HG03432 (cell line): ENCODE data around the gene KIF21A.

Experiments used
- ATAC-seq: cut with Tn5 transposase; IDR thresholded peaks from one replicate; pipeline ENCODE4 v1.9.1; 2021; ENCODE audit warnings: mild to moderate bottlenecking, moderate library complexity; ENCODE audit not compliant: unreplicated experiment

Gene KIF21A

GRCh38 chr12:39389399-39390150, 53.3 kb downstream of the KIF21A start:
- no peak for ATAC-seq

- no peak for ATAC-seq
Observed at GRCh38 chr12:39386335-39386734, 56.6 kb downstream of the KIF21A start.

GRCh38 chr12:39383114-39383513, 59.8 kb downstream of the KIF21A start:
- ATAC-seq = no peak

GRCh38 chr12:39380090-39380489, 62.8 kb downstream of the KIF21A start:
- no peak for ATAC-seq

- ATAC-seq = no peak
Observed at GRCh38 chr12:39378341-39378740, 64.6 kb downstream of the KIF21A start.

DNA sequence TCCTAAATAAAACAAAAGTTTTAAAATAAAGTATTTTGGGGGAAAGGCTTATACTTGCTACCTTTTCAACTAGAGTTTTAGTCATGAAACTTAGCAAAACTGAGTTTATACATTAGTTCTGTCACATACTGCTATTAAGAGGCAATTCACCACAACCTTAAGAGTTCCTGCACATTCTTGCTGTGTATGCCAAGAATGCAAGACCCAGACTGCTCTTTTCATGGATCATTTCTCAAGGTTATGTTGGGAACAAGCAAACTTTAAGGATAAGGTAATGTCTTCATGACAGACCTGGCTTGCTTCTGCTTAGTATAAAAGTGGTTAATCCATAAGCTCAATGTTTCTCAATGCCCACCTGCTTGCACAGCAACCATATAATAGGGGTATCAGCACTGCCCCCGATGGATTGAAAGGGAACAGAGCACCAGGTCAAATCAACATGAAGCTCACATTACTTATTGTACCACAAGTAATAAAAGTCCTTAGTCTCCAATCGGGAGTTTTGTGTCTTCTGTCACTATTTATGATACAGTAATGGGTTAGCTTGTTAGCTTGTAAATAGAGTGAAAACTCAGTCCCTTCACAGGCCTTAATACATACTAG, 67.6 kb downstream of the KIF21A start:
- ATAC-seq = no peak

DNA sequence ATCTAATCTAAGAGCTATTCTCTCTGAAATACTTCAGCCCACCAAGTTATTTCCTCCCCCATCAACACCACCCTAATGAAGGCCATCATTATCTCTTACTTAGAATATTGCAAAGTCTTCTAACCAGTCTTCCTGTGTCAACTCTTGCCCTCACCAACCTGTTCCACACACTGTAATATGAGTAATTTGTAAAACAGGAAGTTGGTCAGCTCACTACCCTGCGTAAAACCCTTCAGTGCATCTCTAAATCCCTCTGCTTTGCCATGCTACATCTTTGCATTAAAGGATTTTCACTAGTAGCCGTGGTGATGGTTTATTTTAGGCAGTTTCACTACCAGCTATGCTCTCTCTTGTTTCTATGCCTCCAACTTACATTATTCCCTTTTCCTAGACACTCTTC, 70.0 kb downstream of the KIF21A start:
- peak; percentile 91 for ATAC-seq

DNA sequence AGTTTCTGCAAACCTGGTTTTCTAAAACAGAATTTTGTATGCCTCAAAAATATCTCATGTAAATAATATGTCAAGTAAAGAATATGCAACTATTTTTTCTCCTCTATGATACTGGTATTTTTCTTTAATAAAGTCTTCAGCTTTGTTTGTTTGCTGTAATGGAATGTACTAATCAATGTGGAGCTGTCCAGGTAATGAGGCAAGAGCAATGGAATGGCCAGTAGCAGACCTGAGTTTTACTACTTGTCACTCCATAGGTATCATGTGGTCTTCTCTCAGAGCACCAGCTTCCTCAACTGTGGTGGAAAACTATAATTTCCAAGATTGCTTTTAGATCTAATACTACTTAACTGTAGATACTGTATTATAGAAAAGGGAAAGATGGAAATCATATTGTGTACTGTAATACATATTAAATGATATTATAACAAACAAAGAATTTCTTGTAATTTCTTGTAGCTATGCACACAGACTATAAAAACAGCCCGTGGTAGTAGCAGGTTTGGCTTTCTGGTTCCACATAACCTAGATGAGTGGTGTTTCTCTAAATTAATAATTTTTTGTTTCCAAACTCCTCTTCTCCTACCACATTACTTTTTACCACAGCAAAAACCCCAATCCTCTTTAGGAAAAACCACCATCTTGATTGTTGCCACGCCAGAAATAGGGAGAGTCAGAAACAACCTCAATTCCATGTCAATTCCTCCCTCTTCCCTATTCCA, 70.6 kb downstream of the KIF21A start:
- ATAC-seq = no peak

DNA sequence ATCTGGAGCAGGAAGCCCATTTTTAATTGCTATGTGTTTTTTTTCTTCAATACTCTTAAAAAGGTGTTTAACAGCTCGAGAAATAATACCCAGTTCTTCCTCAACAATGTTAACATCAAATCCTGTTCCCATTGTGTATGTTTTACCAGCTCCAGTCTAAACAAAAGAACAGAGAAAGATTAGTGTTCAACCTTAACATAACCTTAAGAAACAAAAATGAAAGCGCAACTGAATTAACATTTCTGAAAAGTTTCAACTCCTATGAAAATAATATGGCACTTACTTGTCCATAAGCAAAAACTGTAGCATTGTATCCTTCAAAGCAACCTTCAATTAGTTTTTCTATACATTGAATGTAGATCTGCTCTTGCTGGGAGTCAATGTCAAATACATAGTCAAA, 73.2 kb downstream of the KIF21A start:
- peak; percentile 31 for ATAC-seq

- ATAC-seq = no peak
Observed at GRCh38 chr12:39368891-39369290, 74.0 kb downstream of the KIF21A start.

DNA sequence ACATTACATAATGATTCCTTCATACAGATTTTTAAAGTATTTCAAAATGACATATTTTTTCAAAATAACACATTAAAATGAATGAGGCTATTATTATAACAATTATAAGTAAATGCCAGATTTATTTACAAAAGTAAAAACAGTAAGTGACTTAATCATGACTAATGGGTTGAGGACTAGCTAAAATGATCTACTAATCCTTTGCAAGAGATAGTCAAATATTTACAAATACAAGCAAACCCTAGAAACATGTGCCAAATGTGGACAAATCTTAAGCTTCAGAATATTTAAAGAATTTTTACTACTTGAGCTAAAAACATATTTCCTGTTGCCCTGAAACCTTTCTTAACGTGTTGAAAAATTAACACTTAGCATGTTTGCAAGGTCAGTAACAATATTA, 74.8 kb downstream of the KIF21A start:
- ATAC-seq = no peak

GRCh38 chr12:39367494-39367893, 75.4 kb downstream of the KIF21A start:
- no peak for ATAC-seq

DNA sequence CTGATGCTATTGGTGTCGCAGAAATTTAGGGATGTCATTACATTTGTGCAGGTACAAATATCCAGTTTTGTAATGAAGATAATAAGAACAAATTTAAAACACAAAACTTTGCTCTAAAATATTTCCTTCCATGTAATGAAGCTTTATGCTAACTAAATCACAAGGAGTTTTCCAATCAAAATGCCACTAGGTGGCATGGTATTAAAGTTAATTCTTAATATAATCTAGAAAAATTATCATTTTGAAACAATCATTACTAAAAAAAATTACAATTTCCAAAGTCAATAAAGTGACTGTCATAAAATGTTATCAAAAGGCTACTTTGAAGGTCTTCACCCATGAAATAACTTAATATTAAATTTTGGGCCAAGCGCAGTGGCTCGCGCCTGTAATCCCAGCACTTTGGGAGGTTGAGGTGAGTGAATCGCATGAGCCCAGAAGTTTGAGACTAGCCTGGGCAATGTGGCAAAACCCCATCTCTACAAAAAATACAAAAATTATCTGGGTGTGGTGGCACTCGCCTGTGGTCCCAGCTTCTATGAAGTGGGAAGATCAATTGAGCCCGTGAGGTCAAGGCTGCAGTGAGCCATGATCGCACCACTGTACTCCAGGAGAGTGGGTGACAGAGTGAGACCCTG, 77.4 kb downstream of the KIF21A start:
- ATAC-seq = no peak

- no peak for ATAC-seq
Observed at GRCh38 chr12:39364196-39364595, 78.7 kb downstream of the KIF21A start.

- no peak for ATAC-seq
Observed at GRCh38 chr12:39359645-39360044, 83.3 kb downstream of the KIF21A start.

DNA sequence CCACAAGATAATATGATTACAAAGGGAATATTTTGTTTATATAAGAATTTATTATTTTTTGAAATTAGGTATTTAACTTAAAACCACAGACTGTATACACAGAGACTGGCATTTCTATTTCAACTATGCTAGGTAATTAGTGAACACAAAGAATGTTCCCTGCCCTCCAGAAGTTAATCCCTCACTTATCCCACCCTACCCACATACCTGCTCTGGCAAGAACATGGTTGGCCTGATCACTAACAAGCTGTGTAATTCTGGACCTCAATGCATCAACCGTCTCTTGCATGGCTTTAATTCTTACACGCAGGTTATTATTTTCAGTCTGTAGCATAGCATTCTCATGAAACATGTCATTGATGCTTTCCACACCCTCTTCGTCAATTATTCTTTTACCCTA, 85.9 kb downstream of the KIF21A start:
- no peak for ATAC-seq

GRCh38 chr12:39355841-39356240, 87.1 kb downstream of the KIF21A start:
- ATAC-seq = no peak

- ATAC-seq = no peak
Observed at GRCh38 chr12:39354955-39355354, 88.0 kb downstream of the KIF21A start.

DNA sequence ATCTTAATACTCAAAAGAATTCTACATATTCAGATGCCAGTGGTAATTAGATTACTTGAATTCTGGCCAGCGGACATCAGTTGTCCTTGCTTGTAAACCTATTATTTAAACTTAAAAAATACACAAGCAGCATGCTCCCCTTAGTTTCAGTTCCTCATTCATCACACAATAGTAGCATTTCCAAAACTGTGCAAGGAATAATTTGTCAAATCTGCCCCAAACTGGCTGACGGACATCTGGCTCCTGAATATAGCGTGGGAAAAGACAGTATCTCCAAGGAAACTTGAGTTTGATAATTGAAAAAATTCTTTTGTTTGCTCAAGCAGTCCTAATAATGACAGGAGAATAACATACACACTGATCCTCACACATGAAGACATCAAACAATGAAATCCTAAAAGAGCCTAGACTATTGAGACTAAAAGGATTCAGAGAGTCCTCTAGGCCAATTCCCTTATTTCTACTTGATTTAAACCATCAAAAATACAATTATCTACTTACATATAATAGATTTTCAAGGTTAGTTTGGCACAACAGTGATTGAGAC, 90.4 kb downstream of the KIF21A start:
- no peak for ATAC-seq

- ATAC-seq = no peak
Observed at GRCh38 chr12:39351153-39351552, 91.8 kb downstream of the KIF21A start.

DNA sequence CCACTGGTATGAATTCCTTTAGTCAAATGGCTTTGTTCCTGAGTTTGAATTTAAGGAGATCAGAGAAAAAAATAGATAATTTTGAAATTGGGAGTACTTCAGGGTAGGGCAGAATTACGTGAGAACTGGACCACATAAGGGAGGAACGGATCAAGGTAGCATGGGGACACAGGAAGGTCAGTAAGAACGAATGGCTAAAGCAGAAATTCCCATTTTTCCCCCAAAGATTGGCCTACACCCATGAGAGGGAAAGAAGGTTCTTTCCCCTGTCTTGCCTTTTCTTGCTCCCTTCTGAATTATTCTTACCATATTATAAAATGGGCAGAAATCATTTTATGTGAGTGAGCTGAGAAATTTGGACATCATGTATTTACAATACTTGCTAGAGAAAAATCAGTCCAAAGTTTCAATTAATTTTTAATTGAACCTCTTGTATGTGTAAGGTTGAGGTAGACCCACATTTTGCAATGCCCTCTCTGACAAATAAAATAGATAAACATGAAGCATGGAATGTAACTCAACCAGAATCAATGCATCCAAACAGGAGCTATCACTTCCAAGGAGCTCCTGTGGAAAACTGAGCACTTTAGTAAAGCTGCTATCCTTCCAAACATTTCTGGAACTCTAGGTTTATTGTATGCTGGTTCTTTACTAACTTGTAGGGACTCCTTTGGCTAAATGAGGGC, 93.8 kb downstream of the KIF21A start:
- ATAC-seq = no peak
